HepG2 (cell line): ENCODE measurements around the gene ARL2. TPM values are rescaled to one million over a fixed set of nuclear protein-coding genes. Genes with fewer than 3 reads are reported as not detected.

Experiments
- ATRX ChIP-seq: sonication (generic); formaldehyde crosslinking; IDR thresholded peaks from 2 replicates; pipeline ENCODE4 v1.4.0; 2020; ENCODE audit warnings: missing genetic modification reagents, borderline replicate concordance
- CBFB ChIP-seq: sonication (generic); formaldehyde crosslinking; IDR thresholded peaks from 2 replicates; pipeline ENCODE4 v1.4.0; 2020; ENCODE audit warnings: missing genetic modification reagents
- FOXP1 ChIP-seq, 2 experiments: fragments of 450-650 bp in 1 of 2; IDR thresholded peaks; 2 replicates each; pipeline ENCODE4 v1.6.1; 2017 to 2018; ENCODE audit warnings: antibody characterized with exemption in 1 of 2
- HOXA7 ChIP-seq: sonication (generic); formaldehyde crosslinking; IDR thresholded peaks from 2 replicates; pipeline ENCODE4 v1.8.1; 2022; ENCODE audit warnings: mild to moderate bottlenecking, missing genetic modification reagents, moderate library complexity
- IKZF5 ChIP-seq: IDR thresholded peaks from 2 replicates; pipeline ENCODE4 v1.6.1; 2018; ENCODE audit warnings: missing genetic modification reagents, mild to moderate bottlenecking, missing compliant biosample characterization
- JARID2 ChIP-seq: sonication (generic); formaldehyde crosslinking; IDR thresholded peaks from 2 replicates; pipeline ENCODE4 v1.8.1; 2023; ENCODE audit warnings: missing genetic modification reagents, inconsistent platforms; ENCODE audit not compliant: insufficient replicate concordance
- MATR3 ChIP-seq: sonication (generic); formaldehyde crosslinking; IDR thresholded peaks from 2 replicates; pipeline ENCODE4 v1.4.0; 2020; ENCODE audit warnings: missing genetic modification reagents
- MYPOP ChIP-seq: sonication (generic); formaldehyde crosslinking; IDR thresholded peaks from 2 replicates; pipeline ENCODE4 v1.8.1; 2023; ENCODE audit warnings: mild to moderate bottlenecking, moderate library complexity, missing genetic modification reagents
- SAP130 ChIP-seq: IDR thresholded peaks from 2 replicates; pipeline ENCODE4 v1.6.1; 2016; ENCODE audit warnings: low read depth
- TEAD3 ChIP-seq: optimal IDR thresholded peaks from 2 replicates; pipeline ENCODE3; 2016; ENCODE audit warnings: borderline replicate concordance
- ZNF101 ChIP-seq: sonication (generic); formaldehyde crosslinking; IDR thresholded peaks from 2 replicates; pipeline ENCODE4 v1.4.0; 2020; ENCODE audit warnings: mild to moderate bottlenecking, low read depth, missing genetic modification reagents, borderline replicate concordance
- ZNF17 ChIP-seq: sonication (generic); formaldehyde crosslinking; IDR thresholded peaks from 2 replicates; pipeline ENCODE4 v1.5.0; 2020; ENCODE audit warnings: mild to moderate bottlenecking, missing genetic modification reagents
- ZNF280D ChIP-seq: sonication (generic); formaldehyde crosslinking; IDR thresholded peaks from 2 replicates; pipeline ENCODE4 v1.5.1; 2020; ENCODE audit warnings: mild to moderate bottlenecking, missing genetic modification reagents
- ZNF549 ChIP-seq: sonication (generic); formaldehyde crosslinking; IDR thresholded peaks from 2 replicates; pipeline ENCODE4 v1.5.0; 2020; ENCODE audit warnings: missing genetic modification reagents
- ZNF577 ChIP-seq: sonication (generic); formaldehyde crosslinking; IDR thresholded peaks from 2 replicates; pipeline ENCODE4 v1.4.0; 2020; ENCODE audit warnings: mild to moderate bottlenecking, low read depth, missing genetic modification reagents, borderline replicate concordance
- ZNF652 ChIP-seq: IDR thresholded peaks from 2 replicates; pipeline ENCODE4 v1.6.1; 2016; ENCODE audit warnings: low read depth, borderline replicate concordance
- polyA plus RNA-seq, 8 experiments: library from polyadenylated mRNA; depleted of rRNA in 3 of 8; stranded (reverse) in 7 of 8; unstranded in 1 of 8; fragments of >200 nt; fragmentation: Illumina TruSeq in 4 of 8; extraction: Trizol in 4 of 8; gene quantifications; 2 replicates each; pipeline versions ENCODE4 v1.2.1 to v1.2.3, GENCODE V29; 2011 to 2016; ENCODE audit warnings: low read depth in 4 of 8, missing spikeins in 1 of 8, mixed read lengths in 1 of 8; ENCODE audit not compliant: insufficient read depth in 1 of 8
- total RNA-seq, 5 experiments: library from RNA; depleted of rRNA; stranded (reverse); fragments of >200 nt; fragmentation: Illumina TruSeq; extraction: Trizol; gene quantifications; 2 replicates each; pipeline ENCODE4 v1.2.3, GENCODE V29; 2016; ENCODE audit warnings: low read depth in 1 of 5
- TF ChIP-seq, protein P1 (sequence below): sonication (generic); formaldehyde crosslinking; IDR thresholded peaks from 2 replicates; pipeline ENCODE4 v1.4.0; 2020; ENCODE audit warnings: missing genetic modification reagents
- TF ChIP-seq, protein P2 (sequence below): sonication (generic); formaldehyde crosslinking; IDR thresholded peaks from 2 replicates; pipeline ENCODE4 v1.4.0; 2020; ENCODE audit warnings: missing genetic modification reagents

The ARL2 gene
- total and polyA plus RNA-seq, 2 of the 13 experiments (the other 11 are each of a cell fraction or from before 2014, with no cell fraction given): 82.9 to 84.4 TPM

- TF ChIP-seq ZNF101 (CRISPR knock-in tag) (peak; percentile 69; the same call in 1 of the 2 replicates), ZNF17 (CRISPR knock-in tag) (no peak), MYPOP (CRISPR knock-in tag) (peak; percentile 72), HOXA7 (no peak), MATR3 (CRISPR knock-in tag) (no peak), ZNF280D (CRISPR knock-in tag) (no peak), ZNF549 (CRISPR knock-in tag) (no peak), IKZF5 (CRISPR knock-in tag) (no peak), ATRX (no peak), FOXP1 (IDR thresholded peaks at IDR 0.05) (no peak), FOXP1 (CRISPR knock-in tag; IDR thresholded peaks at IDR 0.05) (no peak), JARID2 (CRISPR knock-in tag) (no peak), CBFB (CRISPR knock-in tag) (0 out of 2 replicates have a peak, but pooled peaks have one; percentile 10), TEAD3 (CRISPR knock-in tag) (no peak), ZNF577 (CRISPR knock-in tag) (no peak), SAP130 (peak; percentile 82), ZNF652 (CRISPR knock-in tag) (no peak)
- TF ChIP-seq, protein P1, sequence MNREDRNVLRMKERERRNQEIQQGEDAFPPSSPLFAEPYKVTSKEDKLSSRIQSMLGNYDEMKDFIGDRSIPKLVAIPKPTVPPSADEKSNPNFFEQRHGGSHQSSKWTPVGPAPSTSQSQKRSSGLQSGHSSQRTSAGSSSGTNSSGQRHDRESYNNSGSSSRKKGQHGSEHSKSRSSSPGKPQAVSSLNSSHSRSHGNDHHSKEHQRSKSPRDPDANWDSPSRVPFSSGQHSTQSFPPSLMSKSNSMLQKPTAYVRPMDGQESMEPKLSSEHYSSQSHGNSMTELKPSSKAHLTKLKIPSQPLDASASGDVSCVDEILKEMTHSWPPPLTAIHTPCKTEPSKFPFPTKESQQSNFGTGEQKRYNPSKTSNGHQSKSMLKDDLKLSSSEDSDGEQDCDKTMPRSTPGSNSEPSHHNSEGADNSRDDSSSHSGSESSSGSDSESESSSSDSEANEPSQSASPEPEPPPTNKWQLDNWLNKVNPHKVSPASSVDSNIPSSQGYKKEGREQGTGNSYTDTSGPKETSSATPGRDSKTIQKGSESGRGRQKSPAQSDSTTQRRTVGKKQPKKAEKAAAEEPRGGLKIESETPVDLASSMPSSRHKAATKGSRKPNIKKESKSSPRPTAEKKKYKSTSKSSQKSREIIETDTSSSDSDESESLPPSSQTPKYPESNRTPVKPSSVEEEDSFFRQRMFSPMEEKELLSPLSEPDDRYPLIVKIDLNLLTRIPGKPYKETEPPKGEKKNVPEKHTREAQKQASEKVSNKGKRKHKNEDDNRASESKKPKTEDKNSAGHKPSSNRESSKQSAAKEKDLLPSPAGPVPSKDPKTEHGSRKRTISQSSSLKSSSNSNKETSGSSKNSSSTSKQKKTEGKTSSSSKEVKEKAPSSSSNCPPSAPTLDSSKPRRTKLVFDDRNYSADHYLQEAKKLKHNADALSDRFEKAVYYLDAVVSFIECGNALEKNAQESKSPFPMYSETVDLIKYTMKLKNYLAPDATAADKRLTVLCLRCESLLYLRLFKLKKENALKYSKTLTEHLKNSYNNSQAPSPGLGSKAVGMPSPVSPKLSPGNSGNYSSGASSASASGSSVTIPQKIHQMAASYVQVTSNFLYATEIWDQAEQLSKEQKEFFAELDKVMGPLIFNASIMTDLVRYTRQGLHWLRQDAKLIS (CRISPR knock-in tag): no peak
- TF ChIP-seq, protein P2, sequence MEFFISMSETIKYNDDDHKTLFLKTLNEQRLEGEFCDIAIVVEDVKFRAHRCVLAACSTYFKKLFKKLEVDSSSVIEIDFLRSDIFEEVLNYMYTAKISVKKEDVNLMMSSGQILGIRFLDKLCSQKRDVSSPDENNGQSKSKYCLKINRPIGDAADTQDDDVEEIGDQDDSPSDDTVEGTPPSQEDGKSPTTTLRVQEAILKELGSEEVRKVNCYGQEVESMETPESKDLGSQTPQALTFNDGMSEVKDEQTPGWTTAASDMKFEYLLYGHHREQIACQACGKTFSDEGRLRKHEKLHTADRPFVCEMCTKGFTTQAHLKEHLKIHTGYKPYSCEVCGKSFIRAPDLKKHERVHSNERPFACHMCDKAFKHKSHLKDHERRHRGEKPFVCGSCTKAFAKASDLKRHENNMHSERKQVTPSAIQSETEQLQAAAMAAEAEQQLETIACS (CRISPR knock-in tag): peak; percentile 38; the same call in 1 of the 2 replicates
Measured at GRCh38 chr11:65013888-65014725, at the start of gene ARL2 (continued).
